Peyer's patch (tissue), 4 donors: ENCODE data around the gene HLCS. TPM values are rescaled to one million over a fixed set of nuclear protein-coding genes. Genes with fewer than 3 reads are reported as not detected.

Source experiments
- DNase-seq, 3 donors: peaks; one replicate each; pipeline ENCODE4 v3.0.0-alpha.2; 2017 to 2019
- H3K27ac ChIP-seq, 4 donors: fragments of 200-600 bp; sonication (generic); one replicate each; pipeline ENCODE4 v1.5.1; 2016 to 2019
- H3K27me3 ChIP-seq, 2 donors: fragments of 200-600 bp; sonication (generic); one replicate each; pipeline ENCODE4 v1.5.1; 2019
- H3K36me3 ChIP-seq, 3 donors: fragments of 200-600 bp; sonication (generic); one replicate each; pipeline ENCODE4 v1.5.1; 2016 to 2019
- H3K4me1 ChIP-seq, 4 donors: fragments of 200-600 bp; sonication (generic); one replicate each; pipeline ENCODE4 v1.5.1; 2016 to 2019
- H3K4me3 ChIP-seq, 4 donors: fragments of 200-600 bp; sonication (generic); 1 replicate in 3 of 4; 2 replicates in 1 of 4; pipeline ENCODE4 v1.5.1; 2016 to 2019; ENCODE audit warnings: mild to moderate bottlenecking in 1 of 4
- H3K9me3 ChIP-seq, 4 donors: fragments of 200-600 bp; sonication (generic); one replicate each; pipeline ENCODE4 v1.5.1; 2016 to 2019; ENCODE audit warnings: mild to moderate bottlenecking in 1 of 4
- POLR2A ChIP-seq, 2 donors: fragments of 450-650 bp; IDR thresholded peaks; one replicate each; pipeline ENCODE4 v1.5.1; 2017; ENCODE audit warnings: antibody characterized with exemption in 2 of 2, mild to moderate bottlenecking in 2 of 2, moderate library complexity in 2 of 2
- total RNA-seq, 4 donors: library from RNA; depleted of rRNA; stranded (reverse); fragments of >200 nt; gene quantifications; one replicate each; pipeline ENCODE4 v1.1.0, GENCODE V29; 2016
- TF ChIP-seq, protein P1 (sequence below), 6 experiments: fragments of 450-650 bp in 4 of 6; fragments of 200-600 bp in 2 of 6; sonication (generic) in 1 of 6; IDR thresholded peaks; one replicate each; pipeline ENCODE4 v1.5.1; 2017 to 2019; ENCODE audit warnings: antibody characterized with exemption in 6 of 6, mild to moderate bottlenecking in 3 of 6, moderate library complexity in 1 of 6

The HLCS gene
- total RNA-seq, 4 donors from 2014 or later, result 14.9 to 27.9 (median 24.3) TPM

DNA sequence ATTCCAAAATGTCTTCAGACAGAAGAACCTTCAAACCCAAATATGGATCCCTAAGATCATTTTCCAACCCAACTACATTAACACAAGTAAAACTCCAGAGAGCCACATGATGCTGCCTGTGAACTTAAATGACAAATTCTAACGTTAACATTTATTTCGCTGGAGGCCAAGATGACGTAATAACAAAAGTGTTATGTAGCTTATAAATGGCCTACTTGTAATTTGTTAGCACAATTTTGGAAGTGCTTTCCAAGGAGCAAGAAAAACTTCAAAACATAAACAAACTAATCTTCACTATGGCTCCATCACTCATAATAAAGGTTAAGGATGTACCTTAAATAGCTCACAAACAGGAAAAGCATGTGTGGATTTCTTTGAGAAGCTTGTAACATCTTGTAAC is 126.7 kb downstream of the HLCS start:
- Histone ChIP-seq H3K4me3 (no peak overlapping the region), H3K36me3 (no peaks in the 10 kb centered on the region), H3K9me3 (no peaks in the 10 kb centered on the region), H3K4me1 (no peaks in the 10 kb centered on the region), H3K27me3 (no peaks in the 10 kb centered on the region), H3K27ac (no peak overlapping the region)
- DNase-seq, result no peak
- no peak for TF ChIP-seq POLR2A (IDR thresholded peaks at IDR 0.05)
- TF ChIP-seq, protein P1, sequence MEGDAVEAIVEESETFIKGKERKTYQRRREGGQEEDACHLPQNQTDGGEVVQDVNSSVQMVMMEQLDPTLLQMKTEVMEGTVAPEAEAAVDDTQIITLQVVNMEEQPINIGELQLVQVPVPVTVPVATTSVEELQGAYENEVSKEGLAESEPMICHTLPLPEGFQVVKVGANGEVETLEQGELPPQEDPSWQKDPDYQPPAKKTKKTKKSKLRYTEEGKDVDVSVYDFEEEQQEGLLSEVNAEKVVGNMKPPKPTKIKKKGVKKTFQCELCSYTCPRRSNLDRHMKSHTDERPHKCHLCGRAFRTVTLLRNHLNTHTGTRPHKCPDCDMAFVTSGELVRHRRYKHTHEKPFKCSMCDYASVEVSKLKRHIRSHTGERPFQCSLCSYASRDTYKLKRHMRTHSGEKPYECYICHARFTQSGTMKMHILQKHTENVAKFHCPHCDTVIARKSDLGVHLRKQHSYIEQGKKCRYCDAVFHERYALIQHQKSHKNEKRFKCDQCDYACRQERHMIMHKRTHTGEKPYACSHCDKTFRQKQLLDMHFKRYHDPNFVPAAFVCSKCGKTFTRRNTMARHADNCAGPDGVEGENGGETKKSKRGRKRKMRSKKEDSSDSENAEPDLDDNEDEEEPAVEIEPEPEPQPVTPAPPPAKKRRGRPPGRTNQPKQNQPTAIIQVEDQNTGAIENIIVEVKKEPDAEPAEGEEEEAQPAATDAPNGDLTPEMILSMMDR (IDR thresholded peaks at IDR 0.05), result no peak

DNA sequence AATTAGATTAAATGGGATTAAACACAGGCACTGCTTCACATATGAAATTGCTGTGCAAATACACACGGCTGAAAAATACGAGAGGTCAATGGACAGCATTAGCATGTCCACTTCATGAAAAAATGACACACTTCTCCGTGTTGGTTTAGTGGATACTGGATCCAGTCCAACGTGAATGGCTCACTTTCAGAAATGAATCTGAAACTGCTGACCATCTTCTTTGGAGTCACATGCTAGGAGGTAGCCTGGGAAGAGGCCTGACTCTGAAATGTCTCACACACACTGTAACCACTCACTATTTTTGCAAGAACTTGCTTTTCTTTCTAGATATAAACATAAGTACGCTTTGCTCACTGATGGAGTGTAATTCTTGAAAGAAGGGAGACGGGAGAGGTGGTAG is 127.3 kb downstream of the HLCS start:
- no peak overlapping the region for H3K4me3 ChIP-seq
- no peak overlapping the region for H3K27ac ChIP-seq
- H3K9me3 ChIP-seq, result no peaks in the 10 kb centered on the region
- H3K4me1 ChIP-seq, result no peaks in the 10 kb centered on the region
- no peaks in the 10 kb centered on the region for H3K27me3 ChIP-seq
- TF ChIP-seq, protein P1 (IDR thresholded peaks at IDR 0.05), result no peak
- TF ChIP-seq POLR2A (IDR thresholded peaks at IDR 0.05), result no peak
- DNase-seq, result no peak
- H3K36me3 ChIP-seq, result no peaks in the 10 kb centered on the region

DNA sequence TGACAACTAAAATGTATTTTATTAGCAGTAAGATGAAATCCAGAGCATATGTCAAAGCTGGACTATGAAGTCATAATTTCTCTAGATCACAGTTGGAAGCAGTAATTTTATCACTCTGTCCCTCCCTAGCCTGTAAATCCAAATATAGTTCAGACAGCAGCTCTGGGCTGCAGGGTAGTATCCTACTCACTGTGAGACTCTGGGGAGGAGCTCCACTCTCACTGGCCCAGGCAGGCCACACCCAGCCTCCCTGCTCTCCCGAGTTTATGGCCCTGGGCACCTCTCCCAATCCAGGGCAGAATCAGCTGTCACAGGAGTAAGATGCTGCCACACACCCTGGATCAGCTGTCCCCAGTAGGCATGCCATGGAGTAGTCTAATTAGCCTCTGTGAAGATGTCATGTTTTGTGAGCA is 131.1 kb downstream of the HLCS start:
- Histone ChIP-seq H3K27ac (no peak overlapping the region), H3K9me3 (no peaks in the 10 kb centered on the region), H3K36me3 (no peaks in the 10 kb centered on the region), H3K4me1 (no peaks in the 10 kb centered on the region), H3K4me3 (no peak overlapping the region), H3K27me3 (no peaks in the 10 kb centered on the region)
- DNase-seq, result no peak
- no peak for TF ChIP-seq POLR2A (IDR thresholded peaks at IDR 0.05)
- TF ChIP-seq, protein P1 (IDR thresholded peaks at IDR 0.05), result no peak

DNA sequence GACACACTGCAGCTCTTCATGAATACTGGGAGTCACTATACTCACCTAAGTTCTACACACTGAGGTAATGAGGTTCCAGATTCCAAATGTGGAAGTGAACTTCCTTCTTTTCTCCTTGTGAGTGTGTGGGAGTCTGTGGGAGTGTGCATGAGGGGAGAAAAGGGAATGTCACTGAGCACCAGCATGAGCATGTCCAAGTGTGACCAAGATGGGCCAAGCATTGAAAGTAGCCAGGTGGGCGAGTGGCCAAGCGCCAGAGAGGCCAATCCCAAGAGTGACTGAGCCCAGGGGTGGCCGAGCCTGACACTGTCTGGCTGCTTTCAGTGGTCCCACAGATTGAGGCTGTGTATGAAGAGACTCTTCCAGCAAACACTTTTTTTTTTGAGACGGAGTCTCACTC is 132.3 kb downstream of the HLCS start:
- no peak overlapping the region for H3K4me3 ChIP-seq
- H3K9me3 ChIP-seq, result no peaks in the 10 kb centered on the region
- DNase-seq, result no peak

DNA sequence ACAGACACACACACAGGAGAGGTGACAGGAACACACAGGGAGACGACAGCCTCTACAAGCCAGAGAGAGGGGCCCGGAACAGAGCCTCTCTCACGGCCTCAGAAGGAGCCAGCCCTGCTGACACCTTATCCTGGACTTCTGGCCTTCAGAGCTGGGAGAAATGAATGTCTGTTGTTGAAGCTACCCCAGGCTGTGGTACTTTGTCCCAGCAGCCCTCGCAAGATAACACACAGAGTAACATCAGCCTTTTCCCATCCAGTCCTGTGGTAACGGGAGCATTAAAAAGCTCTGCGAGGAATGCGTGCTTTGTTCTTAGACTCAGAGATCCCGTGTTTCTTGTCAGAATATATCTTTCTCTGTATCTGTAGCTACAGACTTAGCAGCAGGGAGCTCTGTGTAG is 136.4 kb downstream of the HLCS start:
- Histone ChIP-seq H3K9me3 (no peaks in the 10 kb centered on the region), H3K27me3 (no peaks in the 10 kb centered on the region), H3K27ac (no peak overlapping the region), H3K4me1 (no peaks in the 10 kb centered on the region), H3K36me3 (no peaks in the 10 kb centered on the region), H3K4me3 (no peak overlapping the region)
- no peak for DNase-seq
- TF ChIP-seq POLR2A (IDR thresholded peaks at IDR 0.05), result no peak
- TF ChIP-seq, protein P1 (IDR thresholded peaks at IDR 0.05), result no peak

More for the DNA sequence above, 132.3 kb downstream of the HLCS start:
- TF ChIP-seq POLR2A (IDR thresholded peaks at IDR 0.05), result no peak
- TF ChIP-seq, protein P1 (IDR thresholded peaks at IDR 0.05), result no peak
- no peaks in the 10 kb centered on the region for H3K4me1 ChIP-seq
- H3K36me3 ChIP-seq, result no peaks in the 10 kb centered on the region
- H3K27me3 ChIP-seq, result no peaks in the 10 kb centered on the region
- no peak overlapping the region for H3K27ac ChIP-seq

DNA sequence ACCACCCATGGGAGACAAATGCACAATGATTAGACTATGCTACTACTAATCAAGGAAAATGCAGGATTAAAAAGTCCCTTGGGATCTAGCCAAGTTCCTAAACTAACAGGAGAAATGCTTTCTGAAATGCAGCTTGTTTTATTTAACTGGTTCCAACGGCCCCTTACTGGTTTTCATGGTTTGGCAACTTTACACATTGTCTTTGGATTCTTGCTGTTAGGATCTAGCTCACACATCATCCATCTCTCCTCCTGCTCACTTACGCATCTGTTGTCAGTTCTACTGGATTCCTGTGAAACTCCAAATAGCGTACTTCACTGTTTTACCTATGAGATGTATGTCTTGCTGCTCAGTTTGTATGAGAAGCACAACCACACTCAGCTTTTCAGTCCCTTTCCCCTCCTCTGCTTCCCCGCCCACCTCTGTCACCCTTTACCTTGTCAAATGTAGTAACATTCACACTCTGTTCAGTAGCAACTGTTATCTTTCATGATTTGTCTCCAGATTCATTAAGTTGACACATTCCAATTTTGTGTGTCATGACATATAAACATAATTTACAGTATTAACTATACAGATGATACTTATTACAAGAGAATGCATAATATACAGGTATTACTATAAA is 137.5 kb downstream of the HLCS start:
- no peaks in the 10 kb centered on the region for H3K4me1 ChIP-seq
- H3K27me3 ChIP-seq, result no peaks in the 10 kb centered on the region
- no peak overlapping the region for H3K4me3 ChIP-seq
- TF ChIP-seq, protein P1 (IDR thresholded peaks at IDR 0.05), result no peak
- TF ChIP-seq POLR2A (IDR thresholded peaks at IDR 0.05), result no peak
- no peaks in the 10 kb centered on the region for H3K9me3 ChIP-seq
- no peaks in the 10 kb centered on the region for H3K36me3 ChIP-seq
- no peak for DNase-seq
- H3K27ac ChIP-seq, result no peak overlapping the region
